Spleen (tissue), 11 donors: ENCODE results near the gene GALNTL6. TPM values are rescaled to one million over a fixed set of nuclear protein-coding genes. Genes with fewer than 3 reads are reported as not detected.

Experiments used
- DNase-seq: peaks from one replicate; pipeline ENCODE4 v3.0.0-alpha.2; 2020
- H3K27ac ChIP-seq, 8 donors: fragments of 200-600 bp; sonication (generic) in 7 of 8; 1 replicate in 4 of 8; 2 replicates in 4 of 8; pipeline versions ENCODE4 v1.5.0 to v1.8.0; 2016 to 2021; ENCODE audit warnings: inconsistent platforms in 4 of 8, mild to moderate bottlenecking in 4 of 8, moderate library complexity in 1 of 8
- H3K27me3 ChIP-seq, 7 donors: fragments of 200-600 bp; sonication (generic) in 6 of 7; replicated peaks in 1 of 7; 1 replicate in 4 of 7; 2 replicates in 3 of 7; pipeline versions ENCODE4 v1.5.0 to v1.8.0; 2016 to 2021; ENCODE audit warnings: inconsistent platforms in 3 of 7, mild to moderate bottlenecking in 1 of 7
- H3K36me3 ChIP-seq, 6 donors: fragments of 200-600 bp; sonication (generic) in 5 of 6; 1 replicate in 4 of 6; 2 replicates in 2 of 6; pipeline versions ENCODE4 v1.5.0 to v1.8.0; 2016 to 2021; ENCODE audit warnings: inconsistent platforms in 2 of 6
- H3K4me1 ChIP-seq, 6 donors: fragments of 200-600 bp; sonication (generic) in 5 of 6; 1 replicate in 3 of 6; 2 replicates in 3 of 6; pipeline versions ENCODE4 v1.5.0 to v1.8.0; 2016 to 2021; ENCODE audit warnings: inconsistent platforms in 3 of 6
- H3K4me3 ChIP-seq, 8 donors: fragments of 200-600 bp; sonication (generic) in 7 of 8; 1 replicate in 4 of 8; 2 replicates in 4 of 8; pipeline versions ENCODE4 v1.5.0 to v1.8.0; 2016 to 2021; ENCODE audit warnings: inconsistent platforms in 4 of 8, mild to moderate bottlenecking in 4 of 8, moderate library complexity in 2 of 8
- H3K9me3 ChIP-seq, 8 donors: fragments of 200-600 bp; sonication (generic) in 7 of 8; 1 replicate in 4 of 8; 2 replicates in 4 of 8; pipeline versions ENCODE4 v1.5.0 to v1.8.0; 2016 to 2021; ENCODE audit warnings: inconsistent platforms in 4 of 8
- POLR2A ChIP-seq, 3 donors: fragments of 450-650 bp; IDR thresholded peaks; one replicate each; pipeline ENCODE4 v1.5.1; 2017; ENCODE audit warnings: antibody characterized with exemption in 3 of 3, mild to moderate bottlenecking in 1 of 3
- POLR2AphosphoS5 ChIP-seq, 3 donors: sonication (generic); formaldehyde crosslinking; IDR thresholded peaks; one replicate each; pipeline ENCODE4 v1.5.1; 2017; ENCODE audit warnings: antibody characterized with exemption in 3 of 3
- WGBS, 5 donors: extraction: QIAGEN DNeasy Blood & Tissue Kit in 3 of 5; methylation state at CpG; one replicate each; pipeline versions ENCODE4 v1.1.5 to v1.1.7; 2013 to 2018; 5-methylcytosine and 5-hydroxymethylcytosine counted together
- intact Hi-C: fragments of 100-400 bp; cut with DNase I; formaldehyde crosslinking; loops from one replicate; pipeline ENCODE4 v1.15.0; 2023; ENCODE audit warnings: low total_unique reads
- polyA plus RNA-seq, 3 donors: library from polyadenylated mRNA; stranded (reverse); fragments of 200-250 nt; gene quantifications; one replicate each; pipeline ENCODE4 v1.2.1, GENCODE V29; 2013
- total RNA-seq, 7 donors: library from RNA; depleted of rRNA in 3 of 7; stranded (reverse); fragments of >200 nt in 3 of 7; fragmentation: NEBNext Ultra II Directional in 4 of 7; extraction: Animal tissue kit (Norgen Biotek cat#: 25700) in 4 of 7; gene quantifications; one replicate each; pipeline versions ENCODE4 v1.1.0 to v1.2.1, GENCODE V29; 2016 to 2021
- TF ChIP-seq, protein P1 (sequence below), 11 experiments: fragments of 200-600 bp in 7 of 11; fragments of 450-650 bp in 4 of 11; sonication (generic) in 4 of 11; IDR thresholded peaks in 8 of 11; conservative IDR thresholded peaks in 3 of 11; 1 replicate in 7 of 11; 2 replicates in 4 of 11; pipeline versions ENCODE4 v1.4.0 to v1.8.0; 2016 to 2021; ENCODE audit warnings: antibody characterized with exemption in 11 of 11, inconsistent platforms in 4 of 11, mild to moderate bottlenecking in 1 of 11
- donor health status: healthy with polysubstance abuse.
- donor health status: DM: no; HTN: no; CAD: no; lungs with moderate emphysema.
- donor health status: DM: no; HTN: no; CAD: no.
- donor health status: Bipolar disorder and iron deficiency.
- donor health status: healthy.
- donor health status: DM: no; HTN: no; CAD: no.
- donor health status: DM: yes; HTN: yes; CAD: no.

The GALNTL6 gene
- total and polyA plus RNA-seq, 10 donors: 3.2 to 12.5 (median 7.1) TPM

DNA sequence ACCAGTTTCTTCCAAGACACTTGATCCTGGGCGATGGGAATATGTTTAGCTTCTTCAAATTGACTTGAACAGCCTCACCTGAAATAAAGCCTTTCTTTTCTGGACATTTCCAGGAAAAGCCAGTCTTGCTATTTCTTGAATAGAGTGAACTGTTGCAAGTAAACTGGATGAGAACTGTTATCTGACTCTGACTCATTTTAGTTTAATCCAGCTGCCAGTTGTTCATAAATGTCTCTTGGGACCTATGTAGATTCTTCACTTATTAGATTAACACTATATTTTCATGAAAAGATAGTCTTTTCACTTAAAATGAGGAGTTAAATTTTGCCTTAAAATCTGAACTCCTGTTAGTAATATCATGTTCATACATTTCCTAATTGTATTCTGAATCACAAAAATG is 740.0 kb downstream of the GALNTL6 start:
- no peak for DNase-seq
- 59 to 93% (median 75%) methylated on average over 1 of the region's 1 CpG for WGBS, 5 donors
- H3K36me3 ChIP-seq: no peaks in the 10 kb centered on the region
- intact Hi-C loops: no loop called here
- H3K4me3 ChIP-seq: no peak overlapping the region
- H3K27ac ChIP-seq: no peak overlapping the region
- H3K9me3 ChIP-seq: no peaks in the 10 kb centered on the region
- H3K4me1 ChIP-seq: no peaks in the 10 kb centered on the region
- H3K27me3 ChIP-seq: no peaks in the 10 kb centered on the region
- TF ChIP-seq POLR2AphosphoS5 (IDR thresholded peaks at IDR 0.05) (no peak), POLR2A (IDR thresholded peaks at IDR 0.05) (no peak)
- TF ChIP-seq, protein P1, sequence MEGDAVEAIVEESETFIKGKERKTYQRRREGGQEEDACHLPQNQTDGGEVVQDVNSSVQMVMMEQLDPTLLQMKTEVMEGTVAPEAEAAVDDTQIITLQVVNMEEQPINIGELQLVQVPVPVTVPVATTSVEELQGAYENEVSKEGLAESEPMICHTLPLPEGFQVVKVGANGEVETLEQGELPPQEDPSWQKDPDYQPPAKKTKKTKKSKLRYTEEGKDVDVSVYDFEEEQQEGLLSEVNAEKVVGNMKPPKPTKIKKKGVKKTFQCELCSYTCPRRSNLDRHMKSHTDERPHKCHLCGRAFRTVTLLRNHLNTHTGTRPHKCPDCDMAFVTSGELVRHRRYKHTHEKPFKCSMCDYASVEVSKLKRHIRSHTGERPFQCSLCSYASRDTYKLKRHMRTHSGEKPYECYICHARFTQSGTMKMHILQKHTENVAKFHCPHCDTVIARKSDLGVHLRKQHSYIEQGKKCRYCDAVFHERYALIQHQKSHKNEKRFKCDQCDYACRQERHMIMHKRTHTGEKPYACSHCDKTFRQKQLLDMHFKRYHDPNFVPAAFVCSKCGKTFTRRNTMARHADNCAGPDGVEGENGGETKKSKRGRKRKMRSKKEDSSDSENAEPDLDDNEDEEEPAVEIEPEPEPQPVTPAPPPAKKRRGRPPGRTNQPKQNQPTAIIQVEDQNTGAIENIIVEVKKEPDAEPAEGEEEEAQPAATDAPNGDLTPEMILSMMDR (IDR thresholded peaks at IDR 0.05 in 8 of 11, conservative IDR thresholded peaks at IDR 0.05 in 3 of 11): no peak

DNA sequence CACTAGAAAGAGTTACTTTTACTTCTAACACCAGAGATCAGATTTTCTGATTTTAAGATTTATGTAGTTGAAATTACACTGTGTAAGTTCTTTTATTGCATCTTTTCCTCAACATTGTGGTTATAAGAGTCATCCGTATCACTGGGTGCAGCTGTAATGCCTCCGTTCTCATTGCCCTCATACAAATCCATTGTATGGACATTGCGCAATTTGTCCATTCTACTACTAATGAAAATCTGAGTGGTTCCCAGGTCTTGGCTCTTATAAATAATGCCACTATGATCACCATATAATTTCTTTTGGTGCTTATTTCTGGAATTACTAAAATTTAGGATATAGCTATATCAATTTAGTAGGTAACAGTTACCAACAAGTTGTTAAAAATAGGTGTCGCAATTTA is 741.4 kb downstream of the GALNTL6 start:
- Histone ChIP-seq H3K4me3 (no peak overlapping the region), H3K9me3 (no peaks in the 10 kb centered on the region), H3K27ac (no peak overlapping the region), H3K4me1 (no peaks in the 10 kb centered on the region), H3K36me3 (no peaks in the 10 kb centered on the region), H3K27me3 (no peaks in the 10 kb centered on the region)
- DNase-seq: no peak
- 91 to 98% (median 95%) methylated on average over 4 of the region's 4 CpGs for WGBS, 5 donors
- intact Hi-C loops: no loop called here
- TF ChIP-seq, protein P1 (IDR thresholded peaks at IDR 0.05 in 8 of 11, conservative IDR thresholded peaks at IDR 0.05 in 3 of 11): no peak
- TF ChIP-seq POLR2AphosphoS5 (IDR thresholded peaks at IDR 0.05): no peak

DNA sequence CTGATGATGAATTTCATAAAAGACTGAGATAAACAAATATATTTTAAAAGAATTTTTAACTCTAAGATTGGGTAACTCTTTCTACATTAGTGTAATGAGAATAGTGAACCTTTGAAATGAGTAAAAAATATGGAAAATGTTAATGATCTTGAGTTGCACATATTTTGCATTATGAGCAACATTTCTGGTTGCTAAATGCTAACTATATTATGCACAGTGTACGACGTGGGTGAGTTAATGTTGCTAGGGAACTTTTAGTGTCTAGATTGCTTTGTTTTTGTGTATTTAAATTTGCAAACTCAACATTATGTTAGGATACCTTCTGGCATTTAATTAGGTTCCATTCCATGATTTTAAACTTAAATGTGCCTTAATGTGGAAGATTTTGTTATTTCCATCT is 742.5 kb downstream of the GALNTL6 start:
- intact Hi-C loops: no loop called here
- WGBS, 5 donors: 78 to 91% (median 81%) methylated on average over 2 of the region's 2 CpGs
- no peak for TF ChIP-seq POLR2A (IDR thresholded peaks at IDR 0.05)
- TF ChIP-seq POLR2AphosphoS5 (IDR thresholded peaks at IDR 0.05): no peak
- TF ChIP-seq, protein P1 (IDR thresholded peaks at IDR 0.05 in 8 of 11, conservative IDR thresholded peaks at IDR 0.05 in 3 of 11): no peak

DNA sequence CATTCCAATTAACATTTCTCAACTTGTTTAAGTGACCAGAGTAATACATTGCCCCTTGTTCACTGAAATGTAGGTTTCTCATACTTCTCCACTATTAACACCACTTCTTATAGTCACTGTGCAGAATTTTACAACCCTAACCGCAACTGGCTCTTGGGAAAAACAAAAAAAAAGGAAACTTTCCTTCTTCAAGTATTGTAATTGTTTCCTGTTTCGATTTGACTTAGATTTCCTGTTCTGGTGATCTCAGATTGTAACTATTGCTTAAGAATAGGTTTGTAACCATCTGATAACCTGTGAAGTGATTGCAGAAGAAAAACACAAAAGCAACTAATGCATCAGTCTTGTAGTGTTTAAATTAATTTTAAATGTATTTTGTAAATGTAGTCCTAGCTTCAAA is 760.7 kb downstream of the GALNTL6 start:
- intact Hi-C loops: no loop called here
- Histone ChIP-seq H3K36me3 (no peaks in the 10 kb centered on the region), H3K4me1 (peaks cover 0 to 12% (median 3%) of the 10 kb centered on the region in 6 donors), H3K4me3 (no peak overlapping the region), H3K9me3 (no peaks in the 10 kb centered on the region), H3K27ac (no peak overlapping the region), H3K27me3 (no peaks in the 10 kb centered on the region)
- no peak for DNase-seq
- WGBS, 5 donors: 4 to 12% (median 5%) methylated on average over 2 of the region's 2 CpGs
- TF ChIP-seq, protein P1 (IDR thresholded peaks at IDR 0.05 in 8 of 11, conservative IDR thresholded peaks at IDR 0.05 in 3 of 11): no peak
- TF ChIP-seq POLR2A (IDR thresholded peaks at IDR 0.05) (no peak), POLR2AphosphoS5 (IDR thresholded peaks at IDR 0.05) (no peak)

More for the DNA sequence above, 742.5 kb downstream of the GALNTL6 start:
- DNase-seq: no peak
- Histone ChIP-seq H3K4me3 (no peak overlapping the region), H3K4me1 (no peaks in the 10 kb centered on the region), H3K9me3 (no peaks in the 10 kb centered on the region), H3K27me3 (no peaks in the 10 kb centered on the region), H3K36me3 (no peaks in the 10 kb centered on the region), H3K27ac (no peak overlapping the region)
